HG02610 (cell line): ENCODE data around the gene TIAM1.

Experiments used
- ATAC-seq: cut with Tn5 transposase; IDR thresholded peaks from one replicate; pipeline ENCODE4 v1.9.1; 2021; ENCODE audit warnings: mild to moderate bottlenecking, moderate library complexity; ENCODE audit not compliant: unreplicated experiment

TIAM1 gene

GRCh38 chr21:31182231-31183140 lies 161.6 kb downstream of the TIAM1 start:
- no peak for ATAC-seq

- ATAC-seq, result no peak
Measured at GRCh38 chr21:31181082-31181750, 162.8 kb downstream of the TIAM1 start.

GRCh38 chr21:31180256-31181081 lies 163.6 kb downstream of the TIAM1 start:
- no peak for ATAC-seq

- no peak for ATAC-seq
Measured at GRCh38 chr21:31176725-31177124, 167.3 kb downstream of the TIAM1 start.

- ATAC-seq, result no peak
Measured at GRCh38 chr21:31176080-31176551, 167.9 kb downstream of the TIAM1 start.

- no peak for ATAC-seq
Measured at GRCh38 chr21:31173881-31174555, 170.0 kb downstream of the TIAM1 start.

GRCh38 chr21:31172328-31172727 lies 171.7 kb downstream of the TIAM1 start:
- ATAC-seq, result no peak

GRCh38 chr21:31164713-31165694 lies 179.1 kb downstream of the TIAM1 start:
- ATAC-seq, result no peak

GRCh38 chr21:31162827-31163226 lies 181.2 kb downstream of the TIAM1 start:
- ATAC-seq, result no peak

GRCh38 chr21:31162079-31162699 lies 181.9 kb downstream of the TIAM1 start:
- no peak for ATAC-seq

GRCh38 chr21:31161157-31161556 lies 182.9 kb downstream of the TIAM1 start:
- ATAC-seq, result no peak

GRCh38 chr21:31159808-31160207 lies 184.3 kb downstream of the TIAM1 start:
- no peak for ATAC-seq

- ATAC-seq, result no peak
Measured at GRCh38 chr21:31158789-31159581, 185.1 kb downstream of the TIAM1 start.

GRCh38 chr21:31157756-31158155 lies 186.3 kb downstream of the TIAM1 start:
- no peak for ATAC-seq

- ATAC-seq, result no peak
Measured at GRCh38 chr21:31156662-31157061, 187.4 kb downstream of the TIAM1 start.

- ATAC-seq, result no peak
Measured at GRCh38 chr21:31156169-31156568, 187.9 kb downstream of the TIAM1 start.

- ATAC-seq, result no peak
Measured at GRCh38 chr21:31151156-31152045, 192.7 kb downstream of the TIAM1 start.
